Measurements from ENCODE around the gene GRIN2C.

- TF ChIP-seq, protein P1, sequence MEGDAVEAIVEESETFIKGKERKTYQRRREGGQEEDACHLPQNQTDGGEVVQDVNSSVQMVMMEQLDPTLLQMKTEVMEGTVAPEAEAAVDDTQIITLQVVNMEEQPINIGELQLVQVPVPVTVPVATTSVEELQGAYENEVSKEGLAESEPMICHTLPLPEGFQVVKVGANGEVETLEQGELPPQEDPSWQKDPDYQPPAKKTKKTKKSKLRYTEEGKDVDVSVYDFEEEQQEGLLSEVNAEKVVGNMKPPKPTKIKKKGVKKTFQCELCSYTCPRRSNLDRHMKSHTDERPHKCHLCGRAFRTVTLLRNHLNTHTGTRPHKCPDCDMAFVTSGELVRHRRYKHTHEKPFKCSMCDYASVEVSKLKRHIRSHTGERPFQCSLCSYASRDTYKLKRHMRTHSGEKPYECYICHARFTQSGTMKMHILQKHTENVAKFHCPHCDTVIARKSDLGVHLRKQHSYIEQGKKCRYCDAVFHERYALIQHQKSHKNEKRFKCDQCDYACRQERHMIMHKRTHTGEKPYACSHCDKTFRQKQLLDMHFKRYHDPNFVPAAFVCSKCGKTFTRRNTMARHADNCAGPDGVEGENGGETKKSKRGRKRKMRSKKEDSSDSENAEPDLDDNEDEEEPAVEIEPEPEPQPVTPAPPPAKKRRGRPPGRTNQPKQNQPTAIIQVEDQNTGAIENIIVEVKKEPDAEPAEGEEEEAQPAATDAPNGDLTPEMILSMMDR (conservative IDR thresholded peaks at IDR 0.05; ENCODE audit: low read depth, low read length) = no peak
- TF ChIP-seq MAZ (IDR thresholded peaks at IDR 0.05; ENCODE audit: borderline replicate concordance, low read depth, low read length) (no peak), CEBPB (IDR thresholded peaks at IDR 0.05; ENCODE audit: low read depth, low read length) (no peak)
These were observed 43.3 kb upstream of the GRIN2C start for GRCh38 chr17:74903034-74903433.

All from IMR-90 (cell line).